GM18858 (cell line): ENCODE data around the gene FBXW4.

Experiments used
- ATAC-seq: cut with Tn5 transposase; IDR thresholded peaks from one replicate; pipeline ENCODE4 v1.9.1; 2021; ENCODE audit not compliant: unreplicated experiment

FBXW4 gene

DNA sequence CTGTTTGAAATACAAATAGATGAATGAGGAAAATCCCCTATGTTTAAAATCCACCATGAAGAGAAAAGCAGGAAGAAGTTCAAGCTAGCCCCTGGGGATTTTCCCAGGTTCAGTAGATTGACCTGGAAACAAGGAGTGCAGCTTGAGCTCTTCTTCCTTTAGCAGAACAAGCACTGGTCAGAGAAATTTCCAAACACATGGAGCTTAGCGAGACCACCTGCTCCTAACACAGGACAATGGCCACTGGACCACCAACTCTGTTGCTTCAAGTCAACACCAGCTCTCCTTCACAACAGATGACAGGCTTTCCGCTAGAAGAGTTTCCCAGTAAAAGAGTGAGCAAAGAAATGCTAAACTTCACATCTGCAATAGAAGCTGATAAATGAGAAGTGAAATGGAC is 9.4 kb upstream of the FBXW4 start:
- ATAC-seq: no peak

DNA sequence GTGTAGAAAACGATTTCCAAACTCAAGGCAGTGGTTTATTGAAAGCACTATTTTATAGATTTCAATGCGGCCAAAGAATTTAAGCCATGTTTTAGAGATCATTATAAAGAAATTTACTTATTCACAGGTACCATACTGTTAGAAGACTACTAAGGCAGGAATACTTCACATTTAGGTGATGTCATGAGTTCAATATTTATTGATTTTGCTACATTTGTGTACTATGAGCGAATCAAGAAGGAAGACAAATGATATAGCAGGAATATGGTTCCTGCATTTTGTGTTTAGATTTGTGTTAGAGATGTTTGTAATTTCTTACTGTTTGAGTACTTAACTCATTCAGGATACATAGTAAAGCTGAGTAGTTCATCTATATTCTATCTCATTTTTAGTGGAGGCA is 1.7 kb upstream of the FBXW4 start:
- no peak for ATAC-seq

DNA sequence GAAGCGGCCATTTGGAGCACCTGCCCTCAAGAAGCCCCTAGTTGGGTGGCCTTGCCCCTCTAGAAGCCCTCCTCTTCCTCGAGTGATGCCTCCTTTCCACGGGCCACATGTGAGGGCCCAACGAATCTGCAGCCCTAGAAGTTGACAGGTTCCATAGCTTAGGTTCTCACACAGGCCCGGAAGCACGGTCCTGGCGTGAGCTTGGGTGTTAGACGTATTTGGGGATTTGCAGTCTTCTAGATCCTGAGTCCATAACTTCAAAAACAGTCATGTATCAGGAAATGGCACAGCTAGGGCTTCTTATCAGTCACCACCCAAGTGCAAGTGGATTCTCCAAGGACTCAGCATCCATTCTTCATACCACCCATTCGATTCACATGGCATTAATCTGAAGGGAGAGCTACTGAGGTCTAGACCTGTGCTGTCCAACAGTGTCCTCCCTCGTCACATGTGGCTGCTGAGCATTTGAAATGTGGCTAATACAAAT is 477 bp upstream of the FBXW4 start:
- ATAC-seq: no peak

GRCh38 chr10:101693978-101694673 is 844 bp downstream of the FBXW4 start:
- ATAC-seq: peak; percentile 46

GRCh38 chr10:101693651-101693977 is 1.4 kb downstream of the FBXW4 start:
- peak; percentile 10 for ATAC-seq

DNA sequence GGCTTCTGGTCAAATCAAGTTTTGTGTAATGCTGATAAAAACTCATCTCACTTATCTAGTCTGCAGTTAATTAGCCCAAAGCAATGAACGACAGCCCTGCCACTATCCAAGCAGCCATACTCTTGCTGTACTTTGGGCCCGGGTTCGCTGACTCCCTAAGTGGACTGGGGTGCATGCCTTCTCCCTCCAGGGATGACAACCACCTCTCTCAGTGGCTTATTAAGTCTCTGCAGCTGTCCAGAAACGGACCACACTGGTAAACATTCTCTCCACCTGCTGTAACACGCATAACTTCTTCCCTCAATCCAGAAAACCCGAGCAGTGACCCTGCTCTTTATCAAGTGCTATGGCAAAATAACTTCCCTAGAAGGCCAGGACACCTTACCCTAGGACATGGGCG is 3.9 kb downstream of the FBXW4 start:
- ATAC-seq: no peak

DNA sequence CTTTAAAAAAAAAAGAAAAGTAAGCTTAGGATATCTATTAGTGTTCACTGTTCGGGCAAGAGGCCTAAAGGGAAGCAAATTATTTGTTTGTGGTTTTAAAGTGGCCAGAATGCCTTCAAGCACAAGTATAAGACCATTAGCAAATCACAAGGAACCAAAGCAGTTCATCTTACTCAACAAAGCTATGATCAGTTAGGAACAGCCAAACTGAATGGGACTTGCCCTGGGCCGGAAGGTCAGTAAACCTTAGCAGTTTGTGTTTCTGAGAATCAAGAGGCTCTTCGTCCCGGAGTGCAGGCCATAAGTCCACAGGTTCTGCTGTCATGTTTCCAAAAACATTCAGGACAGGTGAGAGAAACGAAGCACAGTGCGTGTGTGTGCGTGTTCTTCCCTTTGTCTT is 4.5 kb downstream of the FBXW4 start:
- no peak for ATAC-seq

- no peak for ATAC-seq
Measured at GRCh38 chr10:101687071-101687658, 7.8 kb downstream of the FBXW4 start.

DNA sequence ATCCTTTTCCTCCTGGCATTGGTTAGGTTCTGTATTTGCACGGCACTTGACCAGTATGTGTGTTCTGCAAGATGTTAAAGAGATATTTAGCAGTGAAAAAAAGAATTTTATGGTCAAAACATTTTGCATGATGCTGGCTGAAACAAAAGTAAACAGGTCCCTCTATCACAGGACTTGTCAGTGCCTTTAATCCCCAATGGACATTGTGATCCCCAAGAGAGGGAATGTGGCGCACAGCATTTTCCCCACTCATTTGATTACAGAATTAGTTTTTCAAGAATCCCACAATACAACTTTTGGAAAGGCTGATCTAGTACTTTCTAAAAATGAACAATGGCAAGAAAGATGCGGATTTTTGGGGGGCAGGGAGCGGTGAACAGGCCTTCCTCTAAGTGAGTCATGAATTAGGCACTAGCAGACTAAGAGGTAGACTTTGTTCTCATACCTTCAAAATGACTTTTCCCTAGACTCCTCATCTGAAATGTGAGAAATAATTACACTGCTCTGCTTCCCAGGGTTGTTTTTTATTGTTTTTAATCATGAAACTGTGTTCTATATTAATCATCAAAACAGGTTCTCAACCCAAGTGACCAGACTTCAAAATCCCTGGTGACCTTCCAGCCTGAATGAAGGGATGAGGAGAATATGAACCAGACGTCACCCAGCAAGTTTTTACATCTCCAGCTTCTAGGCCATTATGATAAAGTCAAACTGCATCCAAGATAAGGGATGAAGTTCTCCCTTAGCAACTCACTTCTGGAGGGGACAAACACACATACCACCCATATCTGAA is 8.6 kb downstream of the FBXW4 start:
- ATAC-seq: no peak

DNA sequence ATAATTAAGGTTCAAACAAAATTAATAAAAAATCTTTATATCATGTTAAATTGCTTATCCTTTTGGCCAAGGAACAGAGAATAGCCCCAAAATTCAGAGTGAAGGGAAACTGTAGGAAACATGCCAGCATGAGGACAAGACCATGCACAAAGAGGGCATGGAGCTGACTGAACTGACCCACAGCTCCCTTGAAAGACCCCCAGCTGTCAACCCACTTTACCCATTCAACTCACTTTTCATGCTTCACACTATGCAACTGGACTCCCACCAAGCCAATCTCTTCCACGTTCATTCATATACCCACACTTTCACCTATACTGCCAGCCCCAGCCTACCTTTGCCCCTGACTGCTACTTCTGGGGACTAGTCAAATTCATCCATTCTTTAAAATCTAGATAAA is 10.2 kb downstream of the FBXW4 start:
- no peak for ATAC-seq

- ATAC-seq: no peak
Measured at GRCh38 chr10:101683276-101683675, 11.7 kb downstream of the FBXW4 start.

DNA sequence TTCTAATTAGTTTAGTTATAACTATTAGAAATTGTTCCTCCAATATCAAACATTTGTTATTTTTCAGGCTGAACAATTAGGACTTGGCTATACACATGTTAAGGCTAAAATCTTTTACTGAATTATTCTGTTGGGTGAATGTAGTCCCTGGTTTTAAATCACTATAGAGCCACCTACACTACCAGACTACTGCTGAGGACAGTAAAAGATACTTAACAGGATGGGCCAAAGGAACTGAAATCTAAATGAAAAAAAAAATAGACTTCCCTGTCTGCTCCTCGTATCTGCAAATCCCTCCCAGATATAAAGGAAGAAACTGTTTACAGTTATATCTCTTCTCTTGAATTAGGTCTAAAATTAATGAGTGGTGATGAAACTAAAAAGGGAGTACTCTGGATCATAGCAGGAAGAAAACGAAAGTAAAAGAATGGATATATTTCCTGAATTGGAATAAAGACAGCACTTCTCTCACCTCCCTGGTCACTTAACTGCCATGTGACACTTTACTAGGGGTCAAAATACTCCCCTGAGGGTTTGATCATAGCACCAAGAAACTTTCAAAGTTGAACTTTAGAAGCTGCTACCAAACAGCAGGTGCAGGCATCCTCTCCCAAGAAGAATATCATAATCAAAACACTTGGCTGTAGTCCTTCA is 12.7 kb downstream of the FBXW4 start:
- ATAC-seq: no peak

GRCh38 chr10:101676565-101676964 is 18.4 kb downstream of the FBXW4 start:
- ATAC-seq: no peak

DNA sequence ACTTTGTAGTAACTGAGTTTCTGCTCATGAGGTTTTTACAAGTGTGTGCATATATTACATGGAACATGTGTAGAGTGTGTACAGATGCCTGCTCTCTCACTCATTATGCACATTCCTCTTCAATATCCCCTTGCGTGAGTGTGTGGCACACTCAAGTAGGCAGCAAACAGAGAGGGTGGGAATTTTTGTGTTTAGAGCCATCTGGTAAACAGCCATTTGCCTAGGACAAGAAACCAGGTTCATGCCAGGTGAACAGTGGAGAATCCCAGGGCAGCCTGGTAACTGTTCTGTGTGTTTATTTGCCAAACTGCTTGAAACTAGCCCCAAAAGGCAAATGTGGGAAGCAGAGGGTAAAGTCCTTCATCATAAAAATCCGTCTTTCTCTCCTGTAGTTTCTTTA is 19.9 kb downstream of the FBXW4 start:
- no peak for ATAC-seq

DNA sequence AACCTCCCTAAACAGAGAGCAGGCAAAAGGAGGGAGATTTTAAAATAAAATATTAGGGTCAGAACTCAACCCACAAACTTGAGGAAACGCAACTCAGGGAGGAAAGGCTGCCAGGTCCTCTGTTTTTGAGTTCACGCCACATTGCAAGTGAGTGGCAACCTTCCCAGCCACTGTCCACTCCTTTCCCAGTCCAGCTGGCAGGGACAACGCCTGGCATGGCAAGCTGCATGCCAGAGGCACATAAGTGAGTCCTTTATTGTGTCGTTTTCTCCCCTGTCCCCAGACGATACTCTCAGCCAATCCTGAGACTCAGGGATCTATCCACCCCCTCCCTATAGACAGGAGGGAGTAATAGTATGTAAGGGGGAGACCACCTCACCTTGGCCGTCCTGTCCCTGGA is 22.4 kb downstream of the FBXW4 start:
- ATAC-seq: no peak

GRCh38 chr10:101671453-101671852 is 23.5 kb downstream of the FBXW4 start:
- ATAC-seq: peak; percentile 67

DNA sequence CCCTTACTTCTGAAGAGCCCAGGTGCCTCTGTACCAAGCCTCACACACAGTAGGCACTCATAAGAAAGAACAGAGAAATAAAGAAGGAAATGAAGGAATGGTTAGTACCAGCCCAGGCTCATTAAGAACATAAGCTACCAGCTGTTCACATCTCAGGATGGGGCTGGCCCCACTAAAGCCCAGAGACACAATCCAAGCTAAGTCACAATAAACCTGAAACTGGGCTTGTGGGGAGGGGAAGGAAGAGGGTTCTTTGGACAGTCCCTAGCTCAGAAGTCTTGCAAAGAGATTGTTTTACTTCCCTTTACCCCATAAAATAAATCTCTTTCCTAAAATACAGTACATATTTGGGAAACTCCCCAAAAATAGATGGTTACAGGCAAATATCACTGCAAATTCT is 24.3 kb downstream of the FBXW4 start:
- ATAC-seq: no peak

DNA sequence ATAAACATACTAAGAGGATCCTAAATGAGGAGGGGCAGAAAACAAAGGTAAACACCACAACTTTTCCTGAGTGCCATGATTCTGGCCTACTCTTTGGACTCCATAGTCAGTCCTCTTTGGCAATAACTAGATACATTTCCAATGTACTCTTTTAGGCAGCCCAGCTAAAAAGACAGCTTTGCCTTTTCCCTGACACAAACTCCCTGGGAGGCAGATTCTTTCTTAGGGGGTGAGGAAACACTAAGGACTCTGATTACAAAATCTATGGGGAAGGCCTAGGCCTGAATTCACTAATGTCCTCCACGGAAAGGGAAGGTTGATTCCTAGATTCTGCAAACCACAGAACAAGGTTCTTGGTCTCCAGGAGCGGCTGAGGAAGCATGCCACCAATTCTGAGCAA is 25.8 kb downstream of the FBXW4 start:
- ATAC-seq: no peak

GRCh38 chr10:101668566-101668965 is 26.4 kb downstream of the FBXW4 start:
- no peak for ATAC-seq

GRCh38 chr10:101666083-101666482 is 28.9 kb downstream of the FBXW4 start:
- ATAC-seq: no peak

DNA sequence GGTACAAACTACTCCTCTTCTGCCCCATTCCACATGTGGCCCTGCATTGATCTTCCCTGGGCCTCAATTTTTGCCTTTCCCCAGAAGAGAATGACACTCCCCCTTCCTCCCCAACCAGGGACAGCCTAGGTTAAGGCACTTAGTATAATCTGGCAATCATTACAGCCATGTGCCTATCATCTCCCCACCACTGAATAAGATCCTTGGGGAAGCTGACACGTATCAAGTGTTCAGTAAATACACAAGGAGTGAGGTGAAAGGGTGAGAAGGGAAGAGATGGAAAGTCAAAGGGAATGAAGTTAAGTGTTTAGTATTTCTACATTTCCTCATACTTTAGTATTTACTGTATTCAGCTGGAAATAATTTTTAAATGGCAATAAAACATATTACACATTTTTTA is 31.9 kb downstream of the FBXW4 start:
- ATAC-seq: no peak

DNA sequence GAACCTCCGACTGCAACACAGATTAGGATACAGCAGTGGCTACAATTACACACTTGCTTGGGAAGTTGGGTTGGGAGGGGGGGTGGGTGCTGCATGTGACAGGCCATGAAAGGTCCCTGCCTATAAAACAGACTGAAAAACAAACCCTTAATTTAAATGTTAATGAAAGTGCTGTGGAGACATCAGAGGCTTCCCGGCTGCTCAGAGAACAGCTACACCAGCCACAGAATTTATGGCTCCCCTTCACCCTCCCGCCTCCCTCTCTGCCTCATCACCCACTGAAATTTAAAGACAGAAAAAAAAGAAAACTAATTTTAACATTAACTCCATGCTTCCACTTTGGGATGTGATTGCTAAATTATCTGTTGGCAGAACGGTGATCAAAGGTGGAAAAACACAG is 34.7 kb downstream of the FBXW4 start:
- ATAC-seq: no peak
